Mesenchymal stem cell (in vitro differentiated cells and primary cell): ENCODE results near the gene ST6GALNAC3.

Experiments
- DNase-seq: peaks from one replicate; pipeline ENCODE4 v3.0.0-alpha.2; 2013
- H2AFZ ChIP-seq: one replicate; pipeline ENCODE4 v1.6.1; 2013; ENCODE audit warnings: low read depth, mild to moderate bottlenecking, control low read depth, inconsistent platforms, low read length, moderate library complexity
- H2AK5ac ChIP-seq: 2 replicates; pipeline ENCODE4 v1.6.1; 2013; ENCODE audit warnings: low read length, moderate library complexity, mild to moderate bottlenecking, inconsistent platforms; ENCODE audit not compliant: severe bottlenecking
- H2BK120ac ChIP-seq: one replicate; pipeline ENCODE4 v1.6.1; 2013; ENCODE audit warnings: low read depth, mild to moderate bottlenecking, inconsistent platforms, low read length, moderate library complexity
- H2BK12ac ChIP-seq, 2 experiments: one replicate each; pipeline ENCODE4 v1.6.1; 2013; ENCODE audit warnings: inconsistent platforms in 2 of 2, low read length in 2 of 2, mild to moderate bottlenecking in 2 of 2, moderate library complexity in 2 of 2, control low read depth in 1 of 2
- H2BK15ac ChIP-seq: one replicate; pipeline ENCODE4 v1.6.1; 2013; ENCODE audit warnings: mild to moderate bottlenecking, low read depth, inconsistent platforms; ENCODE audit not compliant: poor library complexity, severe bottlenecking
- H2BK5ac ChIP-seq: 2 replicates; pipeline ENCODE4 v1.6.1; 2013; ENCODE audit warnings: low read depth, mild to moderate bottlenecking, low read length, control low read depth, inconsistent platforms; ENCODE audit not compliant: poor library complexity, severe bottlenecking
- H3K14ac ChIP-seq, 2 experiments: one replicate each; pipeline ENCODE4 v1.6.1; 2013; ENCODE audit warnings: inconsistent platforms in 2 of 2, low read length in 2 of 2, control low read depth in 1 of 2, mild to moderate bottlenecking in 1 of 2, moderate library complexity in 1 of 2
- H3K18ac ChIP-seq, 2 experiments: one replicate each; pipeline ENCODE4 v1.6.1; 2013; ENCODE audit warnings: inconsistent platforms in 2 of 2, low read length in 2 of 2, control low read depth in 1 of 2, low read depth in 1 of 2, mild to moderate bottlenecking in 1 of 2
- H3K23ac ChIP-seq, 2 experiments: one replicate each; pipeline ENCODE4 v1.6.1; 2013; ENCODE audit warnings: inconsistent platforms in 2 of 2, low read length in 2 of 2, mild to moderate bottlenecking in 2 of 2, moderate library complexity in 2 of 2, control low read depth in 1 of 2
- H3K27ac ChIP-seq: 2 replicates; pipeline ENCODE4 v1.5.1; 2013; ENCODE audit warnings: mild to moderate bottlenecking, moderate library complexity, low read length, control low read depth, inconsistent platforms; ENCODE audit not compliant: poor library complexity, severe bottlenecking
- H3K27me3 ChIP-seq, 2 experiments: 2 replicates each; pipeline versions ENCODE4 v1.6.1 to v1.7.0; 2013; ENCODE audit warnings: low read length in 2 of 2, mild to moderate bottlenecking in 2 of 2, moderate library complexity in 2 of 2, control low read depth in 1 of 2, inconsistent platforms in 1 of 2; ENCODE audit not compliant: control insufficient read depth in 1 of 2, insufficient read depth in 1 of 2
- H3K36me3 ChIP-seq, 2 experiments: 2 replicates each; pipeline versions ENCODE4 v1.6.1 to v1.7.0; 2013; ENCODE audit warnings: low read length in 2 of 2, control low read depth in 1 of 2, inconsistent platforms in 1 of 2, low read depth in 1 of 2, mild to moderate bottlenecking in 1 of 2; ENCODE audit not compliant: insufficient read depth in 2 of 2, control insufficient read depth in 1 of 2
- H3K4ac ChIP-seq, 2 experiments: one replicate each; pipeline ENCODE4 v1.6.1; 2013; ENCODE audit warnings: inconsistent platforms in 2 of 2, low read length in 2 of 2, mild to moderate bottlenecking in 2 of 2, moderate library complexity in 2 of 2, control low read depth in 1 of 2, low read depth in 1 of 2
- H3K4me1 ChIP-seq: 2 replicates; pipeline ENCODE4 v1.6.1; 2013; ENCODE audit warnings: low read depth, low read length, control low read depth; ENCODE audit not compliant: control insufficient read depth, insufficient read depth
- H3K4me2 ChIP-seq: 2 replicates; pipeline ENCODE4 v1.6.1; 2013; ENCODE audit warnings: low read length, mild to moderate bottlenecking, inconsistent platforms; ENCODE audit not compliant: poor library complexity, severe bottlenecking
- H3K4me3 ChIP-seq, 2 experiments: 2 replicates each; pipeline versions ENCODE4 v1.5.1 to v1.7.0; 2013; ENCODE audit warnings: low read length in 2 of 2, mild to moderate bottlenecking in 2 of 2, control low read depth in 1 of 2, low read depth in 1 of 2; ENCODE audit not compliant: insufficient read depth in 1 of 2
- H3K79me1 ChIP-seq: replicated peaks from 2 replicates; pipeline ENCODE4 v1.6.1; 2013; ENCODE audit warnings: mild to moderate bottlenecking, control low read depth, low read length, inconsistent platforms; ENCODE audit not compliant: poor library complexity, severe bottlenecking
- H3K9ac ChIP-seq: 2 replicates; pipeline ENCODE4 v1.7.0; 2013; ENCODE audit warnings: mild to moderate bottlenecking, low read length, moderate library complexity
- H3K9me3 ChIP-seq: 2 replicates; pipeline ENCODE4 v1.7.0; 2013; ENCODE audit warnings: mild to moderate bottlenecking, low read length; ENCODE audit not compliant: control insufficient read depth
- H4K8ac ChIP-seq: one replicate; pipeline ENCODE4 v1.6.1; 2013; ENCODE audit warnings: inconsistent platforms, mild to moderate bottlenecking, low read length, moderate library complexity
- H4K91ac ChIP-seq: one replicate; pipeline ENCODE4 v1.6.1; 2013; ENCODE audit warnings: mild to moderate bottlenecking, low read length, inconsistent platforms
- WGBS: methylation state at CpG from one replicate; pipeline ENCODE4 v1.1.7; 2013; ENCODE audit warnings: mixed read lengths; 5-methylcytosine and 5-hydroxymethylcytosine counted together

The ST6GALNAC3 gene

DNA sequence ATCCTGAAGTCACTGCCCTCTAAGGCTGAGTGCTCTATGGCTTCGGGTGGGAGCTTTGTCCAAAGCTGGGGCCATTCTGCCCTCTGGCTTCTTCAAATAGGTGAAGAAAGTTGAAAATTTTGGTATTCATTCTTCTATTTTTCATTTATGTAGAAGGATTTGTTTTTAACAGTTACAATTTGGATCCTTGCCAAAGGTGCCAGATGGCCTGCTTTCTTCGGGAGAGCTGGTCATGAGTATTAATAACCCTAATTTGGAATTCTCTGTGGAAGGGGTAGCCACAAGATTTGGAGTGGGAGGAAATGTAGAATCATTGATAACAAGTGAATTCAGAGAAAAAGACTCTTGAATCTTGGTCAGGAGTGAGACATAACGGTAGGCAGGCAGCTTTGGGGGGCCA is 422.3 kb downstream of the ST6GALNAC3 start:
- no peak overlapping the region for H3K23ac ChIP-seq
- H3K14ac ChIP-seq = no peak overlapping the region
- no peak overlapping the region for H4K91ac ChIP-seq
- 82% methylated on average over 3 of the region's 3 CpGs for whole genome bisulfite sequencing
- H3K36me3 ChIP-seq = no peaks in the 10 kb centered on the region
- H3K4ac ChIP-seq = no peak overlapping the region
- H3K9ac ChIP-seq = no peak overlapping the region
- no peaks in the 10 kb centered on the region for H3K4me1 ChIP-seq
- H2BK120ac ChIP-seq = no peak overlapping the region
- H3K4me3 ChIP-seq = no peak overlapping the region
- H3K27me3 ChIP-seq = no peaks in the 10 kb centered on the region
- no peak overlapping the region for H3K27ac ChIP-seq
- no peak overlapping the region for H2AFZ ChIP-seq
- DNase-seq = no peak
- no peak overlapping the region for H2BK5ac ChIP-seq
- H4K8ac ChIP-seq = no peak overlapping the region
- no peak overlapping the region for H2AK5ac ChIP-seq
- no peak overlapping the region for H2BK15ac ChIP-seq
- no peaks in the 10 kb centered on the region for H3K79me1 ChIP-seq
- H3K18ac ChIP-seq = no peak overlapping the region
- H3K4me2 ChIP-seq = no peak overlapping the region
- no peaks in the 10 kb centered on the region for H3K9me3 ChIP-seq
- H2BK12ac ChIP-seq = no peak overlapping the region

- Histone ChIP-seq H2BK5ac (no peak overlapping the region), H3K23ac (no peak overlapping the region), H2BK12ac (no peak overlapping the region), H3K4me2 (no peak overlapping the region), H3K14ac (no peak overlapping the region), H2AK5ac (no peak overlapping the region), H3K4me3 (no peak overlapping the region), H3K18ac (no peak overlapping the region), H3K9ac (no peak overlapping the region), H2BK15ac (no peak overlapping the region), H3K36me3 (no peaks in the 10 kb centered on the region), H3K4ac (no peak overlapping the region), H3K27ac (no peak overlapping the region), H3K79me1 (no peaks in the 10 kb centered on the region), H4K91ac (no peak overlapping the region), H2AFZ (no peak overlapping the region), H3K9me3 (no peaks in the 10 kb centered on the region), H3K4me1 (no peaks in the 10 kb centered on the region), H4K8ac (no peak overlapping the region), H3K27me3 (no peaks in the 10 kb centered on the region), H2BK120ac (no peak overlapping the region)
- no peak for DNase-seq
These were observed 425.6 kb downstream of the ST6GALNAC3 start for GRCh38 chr1:76500116-76500515.

DNA sequence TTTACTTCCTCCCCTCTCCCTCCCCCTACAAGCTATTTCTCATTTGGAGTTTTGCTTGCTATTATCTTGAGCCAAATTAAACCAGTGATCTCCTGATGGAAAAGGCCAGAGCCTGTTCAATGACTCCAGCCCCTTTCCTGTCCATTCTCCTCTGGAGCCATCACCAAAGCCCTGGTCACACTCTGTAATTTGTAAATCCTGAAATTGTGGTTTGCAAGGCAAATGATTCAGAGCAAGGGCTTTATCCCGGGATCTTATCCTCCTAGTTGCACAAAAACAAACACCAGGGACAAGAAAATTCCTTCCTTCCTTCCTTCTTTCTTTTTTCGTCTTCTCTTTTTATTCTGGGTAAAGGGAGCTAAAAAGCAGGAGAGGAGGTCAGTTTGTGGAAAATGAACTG is 426.6 kb downstream of the ST6GALNAC3 start:
- Histone ChIP-seq H4K8ac (no peak overlapping the region), H3K23ac (no peak overlapping the region), H2BK120ac (no peak overlapping the region), H3K79me1 (no peaks in the 10 kb centered on the region), H3K4me2 (no peak overlapping the region), H3K36me3 (no peaks in the 10 kb centered on the region), H3K9ac (no peak overlapping the region), H2AK5ac (no peak overlapping the region), H3K27ac (no peak overlapping the region), H3K4me1 (no peaks in the 10 kb centered on the region), H4K91ac (no peak overlapping the region), H3K18ac (no peak overlapping the region), H3K9me3 (no peaks in the 10 kb centered on the region), H2AFZ (no peak overlapping the region), H3K4ac (no peak overlapping the region), H3K4me3 (no peak overlapping the region), H2BK5ac (no peak overlapping the region), H2BK15ac (no peak overlapping the region), H3K14ac (no peak overlapping the region), H2BK12ac (no peak overlapping the region), H3K27me3 (no peaks in the 10 kb centered on the region)
- 17% methylated on average over 1 of the region's 2 CpGs for WGBS
- no peak for DNase-seq

GRCh38 chr1:76501586-76502219 is 427.2 kb downstream of the ST6GALNAC3 start:
- H3K36me3 ChIP-seq = no peaks in the 10 kb centered on the region
- no peak overlapping the region for H3K23ac ChIP-seq
- no peak overlapping the region for H3K4ac ChIP-seq
- no peaks in the 10 kb centered on the region for H3K4me1 ChIP-seq
- H4K8ac ChIP-seq = no peak overlapping the region
- H2BK5ac ChIP-seq = no peak overlapping the region
- no peak overlapping the region for H3K4me2 ChIP-seq
- H2AFZ ChIP-seq = no peak overlapping the region
- 55% methylated on average over 6 of the region's 7 CpGs for WGBS
- H4K91ac ChIP-seq = no peak overlapping the region
- no peak overlapping the region for H2BK120ac ChIP-seq
- no peak overlapping the region for H2BK12ac ChIP-seq
- no peak for DNase-seq
- H3K79me1 ChIP-seq = no peaks in the 10 kb centered on the region
- H3K14ac ChIP-seq = no peak overlapping the region
- H3K18ac ChIP-seq = no peak overlapping the region
- H3K9ac ChIP-seq = no peak overlapping the region
- no peaks in the 10 kb centered on the region for H3K9me3 ChIP-seq
- no peak overlapping the region for H2BK15ac ChIP-seq
- H3K4me3 ChIP-seq = no peak overlapping the region
- no peak overlapping the region for H3K27ac ChIP-seq
- H3K27me3 ChIP-seq = no peaks in the 10 kb centered on the region
- H2AK5ac ChIP-seq = no peak overlapping the region
